ENCODE results near the gene TENM3. TPM values are rescaled to one million over a fixed set of nuclear protein-coding genes. Genes with fewer than 3 reads are reported as not detected.

Gene TENM3
- total and polyA plus RNA-seq, 9 donors = 11.0 to 32.9 (median 23.2) TPM

DNA sequence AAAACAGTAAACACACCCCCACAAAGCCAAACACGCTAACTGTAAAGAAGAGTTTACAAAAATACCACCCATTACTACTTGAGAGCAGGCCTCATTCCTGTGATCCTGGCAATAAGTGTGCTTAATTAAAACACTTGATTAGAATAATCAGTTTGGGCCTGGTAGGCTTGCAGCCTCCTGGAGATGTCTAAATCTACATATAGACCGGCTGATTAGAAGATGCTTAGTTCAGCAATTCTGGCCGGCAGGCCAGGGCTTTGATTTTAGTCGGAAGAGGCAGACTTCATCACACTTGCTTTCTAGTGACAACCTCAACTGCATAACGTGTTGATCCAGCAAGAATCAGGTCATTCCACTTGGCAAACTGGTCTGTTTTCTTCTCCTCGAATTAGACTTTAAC is 560.0 kb downstream of the TENM3 start:
- DNase-seq = no peak
- peaks cover 6% of the 10 kb centered on the region for H3K27me3 ChIP-seq (ENCODE audit: control insufficient read depth, insufficient read depth, low read length)
- H3K36me3 ChIP-seq (ENCODE audit: control insufficient read depth, insufficient read depth, low read length) = peaks cover 15% of the 10 kb centered on the region
- no peak overlapping the region for H3K27ac ChIP-seq (ENCODE audit: low read length)
- peaks cover 6% of the 10 kb centered on the region for H3K9me3 ChIP-seq (replicated peaks; ENCODE audit: control insufficient read depth, low read depth, low read length)
- H3K4me3 ChIP-seq (ENCODE audit: low read length) = no peak overlapping the region
- H3K4me1 ChIP-seq (ENCODE audit: control insufficient read depth, insufficient read depth, low read length) = peaks cover 8% of the 10 kb centered on the region
- WGBS (ENCODE audit: insufficient coverage) = 82% methylated on average over 4 of the region's 6 CpGs

DNA sequence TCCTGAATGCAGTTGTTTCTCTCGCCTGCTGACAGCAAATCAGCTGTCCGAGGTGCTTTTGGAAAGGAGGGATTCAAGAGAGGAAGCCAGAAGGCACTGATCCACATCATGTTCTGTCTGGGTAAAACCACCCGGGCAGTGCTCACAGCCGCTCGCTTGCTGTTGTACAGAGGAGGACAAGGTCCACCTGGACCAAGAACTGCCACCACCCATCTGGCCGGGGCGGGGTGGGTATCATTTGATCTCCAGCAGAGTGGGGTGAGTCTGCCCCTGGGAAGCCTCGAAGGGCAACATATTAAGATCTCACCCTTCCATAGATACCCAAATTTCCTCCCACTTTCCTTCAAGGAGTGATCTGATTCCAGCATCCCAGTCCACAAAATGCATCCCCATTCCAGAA is 560.9 kb downstream of the TENM3 start:
- Histone ChIP-seq H3K9me3 (replicated peaks; ENCODE audit: control insufficient read depth, low read depth, low read length) (peaks cover 6% of the 10 kb centered on the region), H3K4me3 (ENCODE audit: low read length) (no peak overlapping the region), H3K27me3 (ENCODE audit: control insufficient read depth, insufficient read depth, low read length) (peaks cover 6% of the 10 kb centered on the region), H3K4me1 (ENCODE audit: control insufficient read depth, insufficient read depth, low read length) (peaks cover 8% of the 10 kb centered on the region), H3K27ac (ENCODE audit: low read length) (no peak overlapping the region), H3K36me3 (ENCODE audit: control insufficient read depth, insufficient read depth, low read length) (peaks cover 9% of the 10 kb centered on the region)
- no peak for DNase-seq
- WGBS (ENCODE audit: insufficient coverage) = no CpG with 5 or more reads among the region's 8 CpGs

DNA sequence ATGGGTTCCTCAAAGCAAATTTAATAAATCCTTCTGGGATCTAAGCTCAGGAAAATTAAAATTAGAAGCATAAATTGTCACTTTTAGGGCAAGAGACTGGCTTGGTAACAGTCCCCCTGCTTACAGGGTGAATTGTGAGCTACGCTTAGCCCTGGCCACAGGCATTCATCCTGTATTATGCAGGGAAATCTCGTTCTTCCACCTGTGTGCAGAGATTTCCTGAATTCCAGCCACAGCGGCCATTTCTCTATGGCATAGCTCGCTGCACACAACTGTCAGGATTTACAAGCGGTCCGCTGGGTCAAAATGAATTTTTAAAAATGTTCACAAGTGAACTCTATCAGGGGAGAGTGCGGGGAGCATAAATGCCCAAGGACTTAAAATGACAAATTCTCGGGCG is 562.1 kb downstream of the TENM3 start:
- DNase-seq = no peak
- Histone ChIP-seq H3K4me3 (ENCODE audit: low read length) (no peak overlapping the region), H3K4me1 (ENCODE audit: control insufficient read depth, insufficient read depth, low read length) (peaks cover 8% of the 10 kb centered on the region), H3K27me3 (ENCODE audit: control insufficient read depth, insufficient read depth, low read length) (peaks cover 6% of the 10 kb centered on the region), H3K27ac (ENCODE audit: low read length) (no peak overlapping the region), H3K36me3 (ENCODE audit: control insufficient read depth, insufficient read depth, low read length) (no peaks in the 10 kb centered on the region), H3K9me3 (replicated peaks; ENCODE audit: control insufficient read depth, low read depth, low read length) (no peaks in the 10 kb centered on the region)
- WGBS (ENCODE audit: insufficient coverage) = 50% methylated on average over 9 of the region's 9 CpGs

DNA sequence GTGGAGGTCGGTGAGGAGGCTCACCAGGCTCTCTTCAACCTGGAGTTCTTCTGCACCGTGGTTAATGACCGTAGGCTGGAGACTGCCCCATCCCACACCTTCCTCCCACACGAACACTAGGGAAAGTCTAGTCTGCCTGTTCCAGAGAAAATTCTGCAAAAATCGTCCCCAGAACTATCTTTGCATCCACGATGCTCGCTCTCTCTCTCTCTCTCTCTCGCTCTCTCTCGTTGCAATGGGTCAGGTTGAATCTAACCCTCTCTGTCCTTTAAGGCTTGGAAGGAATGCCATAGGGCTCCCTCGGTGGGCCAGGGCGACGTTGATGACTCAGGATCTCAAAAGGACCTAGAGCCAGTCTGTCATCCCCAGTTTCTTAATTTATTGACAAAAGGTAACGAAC is 562.5 kb downstream of the TENM3 start:
- Histone ChIP-seq H3K4me3 (ENCODE audit: low read length) (no peak overlapping the region), H3K27me3 (ENCODE audit: control insufficient read depth, insufficient read depth, low read length) (peaks cover 6% of the 10 kb centered on the region), H3K4me1 (ENCODE audit: control insufficient read depth, insufficient read depth, low read length) (peaks cover 8% of the 10 kb centered on the region), H3K27ac (ENCODE audit: low read length) (no peak overlapping the region), H3K36me3 (ENCODE audit: control insufficient read depth, insufficient read depth, low read length) (no peaks in the 10 kb centered on the region), H3K9me3 (replicated peaks; ENCODE audit: control insufficient read depth, low read depth, low read length) (no peaks in the 10 kb centered on the region)
- WGBS (ENCODE audit: insufficient coverage) = 41% methylated on average over 8 of the region's 13 CpGs
- DNase-seq = no peak

DNA sequence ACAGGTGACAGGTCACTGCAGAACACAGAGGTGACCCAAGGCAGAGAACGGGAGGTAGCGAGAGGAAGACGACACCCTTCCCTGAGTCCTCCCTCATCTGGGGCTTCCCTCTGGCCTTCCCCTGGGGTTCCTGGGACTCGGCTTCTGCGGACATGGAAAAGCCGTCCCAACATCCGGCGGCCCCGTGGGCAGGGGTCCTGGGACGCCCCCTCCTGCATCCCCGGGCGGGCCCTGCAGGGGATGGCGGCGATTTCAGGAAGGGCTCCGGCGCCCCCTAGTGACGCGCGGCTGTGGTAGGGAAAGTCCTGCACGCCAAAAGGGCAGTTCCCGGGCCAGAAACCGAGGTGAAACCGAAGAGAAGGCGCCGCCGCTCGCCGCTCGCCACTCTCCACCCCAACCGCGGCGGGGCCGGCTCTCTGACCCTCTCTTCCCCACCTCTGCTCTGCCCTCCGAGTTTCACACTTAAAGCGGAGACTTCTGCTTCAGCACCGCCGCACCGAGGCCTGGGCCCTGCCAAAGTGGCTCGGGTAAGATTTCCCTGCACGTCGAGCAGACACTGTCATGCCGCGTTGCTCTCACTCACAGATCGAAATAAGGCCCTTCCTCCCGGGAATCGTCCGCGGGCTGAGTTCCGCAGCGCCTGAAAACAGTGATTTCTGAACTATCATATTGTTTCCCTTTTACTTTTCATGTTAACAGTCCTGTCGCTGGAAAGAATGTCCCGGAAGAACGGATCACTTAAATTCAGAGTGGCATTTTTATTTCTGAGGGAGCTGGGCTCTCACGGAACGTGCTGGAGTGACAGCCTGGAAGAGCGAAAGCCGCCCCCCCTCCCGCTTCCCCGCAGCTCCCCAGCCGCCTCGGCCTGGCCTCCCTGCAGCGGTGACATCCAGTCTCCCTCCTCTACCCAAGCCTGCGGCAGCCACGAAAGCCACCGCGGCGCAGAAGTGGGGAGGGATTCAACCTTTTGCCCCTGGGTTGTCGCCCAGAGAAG is 563.4 kb downstream of the TENM3 start:
- peak overlapping the region; percentile 64 for H3K27ac ChIP-seq (ENCODE audit: low read length)
- H3K9me3 ChIP-seq (replicated peaks; ENCODE audit: control insufficient read depth, low read depth, low read length) = peaks cover 2% of the 10 kb centered on the region
- WGBS (ENCODE audit: insufficient coverage) = 2% methylated on average over 56 of the region's 68 CpGs
- peak overlapping the region; percentile 57 for H3K4me3 ChIP-seq (ENCODE audit: low read length)
- no peaks in the 10 kb centered on the region for H3K36me3 ChIP-seq (ENCODE audit: control insufficient read depth, insufficient read depth, low read length)
- DNase-seq = peak; percentile 89
- H3K4me1 ChIP-seq (ENCODE audit: control insufficient read depth, insufficient read depth, low read length) = peaks cover 8% of the 10 kb centered on the region
- H3K27me3 ChIP-seq (ENCODE audit: control insufficient read depth, insufficient read depth, low read length) = peaks cover 6% of the 10 kb centered on the region

DNA sequence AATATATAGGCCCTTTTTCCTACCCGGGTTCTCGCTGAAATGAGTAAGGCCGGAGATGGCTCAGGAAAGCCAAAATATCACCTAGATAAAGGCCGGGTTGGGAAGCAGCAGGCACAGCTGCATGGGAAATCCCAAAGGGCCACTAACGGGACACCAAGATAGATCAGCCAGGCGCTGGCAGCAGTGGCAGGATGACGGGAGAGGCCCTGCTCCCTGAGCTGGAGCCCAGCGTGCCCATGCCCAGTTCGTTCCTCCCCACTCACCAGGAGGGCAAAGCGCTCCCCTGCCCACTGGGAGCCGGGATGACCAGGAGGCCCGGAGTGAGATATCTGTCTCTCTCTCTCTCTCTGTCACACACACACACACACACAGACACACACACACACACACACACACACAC is 564.1 kb downstream of the TENM3 start:
- H3K27ac ChIP-seq (ENCODE audit: low read length) = no peak overlapping the region
- H3K4me3 ChIP-seq (ENCODE audit: low read length) = no peak overlapping the region
- 45% methylated on average over 5 of the region's 12 CpGs for WGBS (ENCODE audit: insufficient coverage)

DNA sequence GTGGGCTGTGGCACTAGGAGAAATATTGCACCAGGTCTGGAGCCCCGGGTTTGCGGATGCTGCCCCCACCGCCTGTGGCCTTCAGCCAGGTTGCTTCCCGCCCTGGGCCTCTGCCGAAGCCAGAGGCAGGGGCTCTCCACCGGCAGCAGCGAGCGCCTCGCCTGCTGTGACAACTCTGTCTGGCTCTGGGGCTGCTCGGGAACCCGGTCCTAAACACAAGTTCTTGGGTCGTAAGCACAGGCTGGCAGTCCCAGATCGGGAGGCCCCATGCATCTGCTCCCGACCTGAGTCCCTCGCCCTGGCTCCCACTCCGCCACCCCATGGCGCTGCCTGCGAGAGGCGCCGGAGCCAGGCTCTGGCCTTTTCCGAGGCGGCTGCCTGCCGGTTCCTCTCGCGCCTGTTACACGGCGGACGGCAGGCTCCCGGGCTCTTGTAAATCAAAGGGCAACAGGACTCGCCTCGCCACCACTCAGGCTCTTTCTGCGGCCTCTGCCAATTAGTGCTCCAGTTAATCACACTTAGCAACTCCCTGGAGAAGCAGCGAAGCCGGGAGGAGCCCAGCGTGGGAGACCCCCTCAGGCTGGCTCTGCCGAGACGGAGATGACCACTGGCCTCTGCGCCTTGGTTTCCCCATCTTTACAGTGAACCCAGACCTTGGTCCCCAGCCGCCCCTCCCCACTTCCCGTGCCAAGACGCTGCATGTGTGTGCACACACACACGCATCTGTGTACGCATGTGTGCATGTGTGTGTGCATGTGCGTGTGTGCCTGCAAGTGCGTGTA is 564.8 kb downstream of the TENM3 start:
- peaks cover 5% of the 10 kb centered on the region for H3K9me3 ChIP-seq (replicated peaks; ENCODE audit: control insufficient read depth, low read depth, low read length)
- DNase-seq = no peak
- H3K4me1 ChIP-seq (ENCODE audit: control insufficient read depth, insufficient read depth, low read length) = peaks cover 8% of the 10 kb centered on the region
- WGBS (ENCODE audit: insufficient coverage) = 88% methylated on average over 44 of the region's 45 CpGs
- peaks cover 6% of the 10 kb centered on the region for H3K27me3 ChIP-seq (ENCODE audit: control insufficient read depth, insufficient read depth, low read length)
- H3K27ac ChIP-seq (ENCODE audit: low read length) = no peak overlapping the region
- no peaks in the 10 kb centered on the region for H3K36me3 ChIP-seq (ENCODE audit: control insufficient read depth, insufficient read depth, low read length)
- H3K4me3 ChIP-seq (ENCODE audit: low read length) = no peak overlapping the region

More for the DNA sequence above, 564.1 kb downstream of the TENM3 start:
- Histone ChIP-seq H3K27me3 (ENCODE audit: control insufficient read depth, insufficient read depth, low read length) (peaks cover 6% of the 10 kb centered on the region), H3K4me1 (ENCODE audit: control insufficient read depth, insufficient read depth, low read length) (peaks cover 8% of the 10 kb centered on the region), H3K9me3 (replicated peaks; ENCODE audit: control insufficient read depth, low read depth, low read length) (peaks cover 5% of the 10 kb centered on the region), H3K36me3 (ENCODE audit: control insufficient read depth, insufficient read depth, low read length) (no peaks in the 10 kb centered on the region)
- no peak for DNase-seq

DNA sequence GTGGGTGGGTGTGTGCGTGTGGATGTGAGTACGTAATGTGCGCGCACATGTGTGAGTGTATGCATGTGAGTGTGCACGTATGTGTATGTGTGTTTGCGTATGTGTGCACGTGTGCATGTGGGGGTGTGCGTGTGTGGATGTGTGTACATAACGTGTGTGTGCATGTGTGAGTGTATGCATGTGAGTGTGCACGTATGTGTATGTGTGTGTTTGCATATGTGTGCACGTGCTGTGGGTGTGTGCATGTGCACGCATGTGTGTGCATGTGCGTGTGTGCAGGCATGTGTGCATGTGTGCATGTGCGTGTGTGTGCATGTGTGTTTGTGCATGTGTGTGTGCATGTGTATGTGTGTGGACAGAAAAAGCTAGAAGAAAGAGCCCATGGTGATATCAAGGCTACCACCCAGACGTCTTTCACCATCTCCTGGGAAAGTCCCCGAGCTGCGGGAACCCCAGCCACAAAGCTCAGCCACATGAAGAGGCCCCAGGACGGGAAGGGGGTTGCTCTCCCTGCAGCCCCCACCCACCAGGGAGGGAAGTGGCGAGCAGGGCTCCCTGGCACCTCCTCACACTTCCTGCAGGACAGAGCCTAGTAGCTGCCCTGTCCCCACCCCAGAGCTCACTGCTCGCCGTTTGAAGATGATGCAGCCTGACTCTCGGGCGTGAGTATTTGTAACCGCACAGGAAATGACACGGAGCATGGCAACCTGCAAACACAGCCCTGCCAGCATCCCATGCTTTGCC is 565.6 kb downstream of the TENM3 start:
- WGBS (ENCODE audit: insufficient coverage) = 84% methylated on average over 23 of the region's 25 CpGs
- no peak overlapping the region for H3K4me3 ChIP-seq (ENCODE audit: low read length)
- DNase-seq = no peak

DNA sequence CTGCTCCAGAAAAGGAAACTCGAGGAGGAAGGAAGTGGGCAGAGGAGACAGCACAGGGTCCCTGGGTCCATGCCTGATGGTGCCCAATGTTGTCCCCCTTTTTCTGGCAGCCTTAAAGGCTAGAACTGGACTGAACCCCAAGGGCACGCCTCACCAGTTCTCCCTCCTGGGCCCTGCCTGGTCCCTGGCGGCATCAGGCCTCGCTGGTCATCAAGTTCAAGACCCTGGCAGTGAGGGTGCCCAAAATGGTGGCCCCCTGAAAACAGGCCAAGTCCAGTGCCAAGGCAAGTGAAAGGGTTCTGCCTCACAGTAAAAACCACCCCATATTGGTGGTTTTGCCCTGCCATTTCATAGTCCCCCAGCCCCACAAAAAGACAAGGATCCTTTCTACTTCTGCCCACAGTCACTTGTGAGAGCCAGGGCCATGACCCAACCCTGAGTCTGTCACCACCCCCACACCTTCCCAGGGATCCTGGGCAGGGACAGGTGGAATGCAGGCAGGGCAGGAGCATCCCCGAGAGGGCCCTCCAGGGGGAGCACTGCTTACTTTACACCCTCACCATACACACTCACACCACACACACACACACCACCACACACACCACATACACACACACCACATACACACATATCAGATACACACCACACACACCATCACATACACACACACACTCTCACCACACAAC is 566.4 kb downstream of the TENM3 start:
- peaks cover 6% of the 10 kb centered on the region for H3K27me3 ChIP-seq (ENCODE audit: control insufficient read depth, insufficient read depth, low read length)
- H3K4me3 ChIP-seq (ENCODE audit: low read length) = no peak overlapping the region
- H3K9me3 ChIP-seq (replicated peaks; ENCODE audit: control insufficient read depth, low read depth, low read length) = peaks cover 5% of the 10 kb centered on the region
- WGBS (ENCODE audit: insufficient coverage) = 56% methylated on average over 2 of the region's 5 CpGs
- no peak overlapping the region for H3K27ac ChIP-seq (ENCODE audit: low read length)
- H3K36me3 ChIP-seq (ENCODE audit: control insufficient read depth, insufficient read depth, low read length) = no peaks in the 10 kb centered on the region
- H3K4me1 ChIP-seq (ENCODE audit: control insufficient read depth, insufficient read depth, low read length) = peaks cover 8% of the 10 kb centered on the region
- no peak for DNase-seq

More for the DNA sequence above, 565.6 kb downstream of the TENM3 start:
- H3K9me3 ChIP-seq (replicated peaks; ENCODE audit: control insufficient read depth, low read depth, low read length) = peaks cover 5% of the 10 kb centered on the region
- no peak overlapping the region for H3K27ac ChIP-seq (ENCODE audit: low read length)
- H3K4me1 ChIP-seq (ENCODE audit: control insufficient read depth, insufficient read depth, low read length) = peaks cover 8% of the 10 kb centered on the region
- peaks cover 6% of the 10 kb centered on the region for H3K27me3 ChIP-seq (ENCODE audit: control insufficient read depth, insufficient read depth, low read length)
- no peaks in the 10 kb centered on the region for H3K36me3 ChIP-seq (ENCODE audit: control insufficient read depth, insufficient read depth, low read length)

Data from muscle of leg (tissue), 11 donors.